GM12878 (cell line): ENCODE data around the gene PARD6B. TPM values are rescaled to one million over a fixed set of nuclear protein-coding genes. Genes with fewer than 3 reads are reported as not detected.
A peak's percentile ranks its signal among the peaks of the same experiment; 100 is the strongest.

Source experiments
- ATF7 ChIP-seq: fragments of 450-650 bp; IDR thresholded peaks from 2 replicates; pipeline ENCODE4 v1.6.1; 2016; ENCODE audit warnings: low read depth, mild to moderate bottlenecking
- BCL3 ChIP-seq: IDR thresholded peaks from 2 replicates; pipeline ENCODE4 v1.6.1; 2011; ENCODE audit warnings: borderline replicate concordance, low read depth, mild to moderate bottlenecking, moderate library complexity, low read length; ENCODE audit not compliant: insufficient read depth, poor library complexity, severe bottlenecking
- E2F4 ChIP-seq: IDR thresholded peaks from 2 replicates; pipeline ENCODE4 v1.6.1; 2012; ENCODE audit warnings: low read depth, low read length, improper control_type of control experiment
- KDM1A ChIP-seq: fragments of 200-600 bp; sonication (generic); IDR thresholded peaks from 2 replicates; pipeline ENCODE4 v1.6.1; 2016; ENCODE audit warnings: borderline replicate concordance
- MAX ChIP-seq: IDR thresholded peaks from 2 replicates; pipeline ENCODE4 v1.6.1; 2012; ENCODE audit warnings: low read depth, low read length, improper control_type of control experiment
- MEF2A ChIP-seq: IDR thresholded peaks from 2 replicates; pipeline ENCODE4 v1.6.1; 2011; ENCODE audit warnings: low read depth, mild to moderate bottlenecking, low read length, moderate library complexity; ENCODE audit not compliant: insufficient read depth
- MXI1 ChIP-seq: fragments of 150-350 bp; IDR thresholded peaks from 2 replicates; pipeline ENCODE4 v1.6.1; 2011; ENCODE audit warnings: low read depth, mild to moderate bottlenecking, inconsistent platforms, low read length, improper control_type of control experiment
- MYB ChIP-seq: fragments of 150-350 bp; IDR thresholded peaks from 2 replicates; pipeline ENCODE4 v1.6.1; 2014; ENCODE audit warnings: mild to moderate bottlenecking, low read depth, low read length, borderline replicate concordance
- PML ChIP-seq: IDR thresholded peaks from 2 replicates; pipeline ENCODE4 v1.6.1; 2012; ENCODE audit warnings: low read length, inconsistent platforms
- REST ChIP-seq: IDR thresholded peaks from 2 replicates; pipeline ENCODE4 v1.6.1; 2012; ENCODE audit warnings: mild to moderate bottlenecking, low read depth, low read length
- SIN3A ChIP-seq: IDR thresholded peaks from 2 replicates; pipeline ENCODE4 v1.6.1; 2012; ENCODE audit warnings: low read depth, low read length, improper control_type of control experiment
- SIX5 ChIP-seq: IDR thresholded peaks from 2 replicates; pipeline ENCODE4 v1.6.1; 2011; ENCODE audit warnings: mild to moderate bottlenecking, low read depth, low read length, moderate library complexity; ENCODE audit not compliant: severe bottlenecking
- SMAD1 ChIP-seq: fragments of 450-650 bp; IDR thresholded peaks from 2 replicates; pipeline ENCODE4 v1.6.1; 2018; ENCODE audit warnings: mild to moderate bottlenecking, low read depth; ENCODE audit not compliant: partially characterized antibody
- ZBTB11 ChIP-seq: fragments of 450-650 bp; formaldehyde crosslinking; IDR thresholded peaks from 2 replicates; pipeline ENCODE4 v1.5.0; 2022; ENCODE audit warnings: mild to moderate bottlenecking, missing genetic modification characterization
- ZNF592 ChIP-seq: fragments of 450-650 bp; IDR thresholded peaks from 2 replicates; pipeline ENCODE4 v1.6.1; 2017; ENCODE audit warnings: mild to moderate bottlenecking, moderate library complexity
- polyA plus RNA-seq, 11 experiments: library from polyadenylated mRNA; depleted of rRNA in 4 of 11; unstranded in 6 of 11; stranded (reverse) in 5 of 11; fragments of >200 nt; fragmentation: Nextera tagmentation in 4 of 11; fragmentation: Illumina TruSeq in 1 of 11; extraction: Ambion mirVana in 4 of 11; extraction: Trizol in 1 of 11; gene quantifications; 1 replicate in 1 of 11; 2 replicates in 10 of 11; pipeline versions ENCODE4 v1.2.1 to v1.2.3, GENCODE V29; 2011 to 2016; ENCODE audit warnings: inconsistent platforms in 2 of 11, missing spikeins in 2 of 11, low read depth in 1 of 11
- total RNA-seq, 4 experiments: library from RNA; depleted of rRNA in 3 of 4; stranded (reverse); fragments of >200 nt in 3 of 4; fragmentation: Illumina TruSeq in 1 of 4; extraction: Trizol in 1 of 4; gene quantifications; 2 replicates each; pipeline versions ENCODE4 v1.2.1 to v1.2.3, GENCODE V29; 2013 to 2021

PARD6B gene
- total and polyA plus RNA-seq, 10 of the 15 experiments (the other 5 are each of a cell fraction or from before 2014, with no cell fraction given) = 0.57 to 4.7 (median 2.0) TPM

- TF ChIP-seq ATF7 (0 out of 2 replicates have a peak, but pooled peaks have one; percentile 16), ZBTB11 (CRISPR knock-in tag) (no peak), REST (no peak), MAX (no peak), BCL3 (no peak), KDM1A (no peak), MYB (no peak), SIX5 (no peak), MEF2A (no peak), SMAD1 (no peak), E2F4 (no peak), SIN3A (no peak), PML (no peak), MXI1 (no peak), ZNF592 (no peak)
Measured at GRCh38 chr20:50799890-50800550, 68.6 kb downstream of the PARD6B start (continued).
